VCaP (cell line): Measurements from ENCODE around the gene ATP2B3.

Source experiments
- H3K27ac ChIP-seq: fragments of 450-650 bp; 2 replicates; pipeline ENCODE4 v1.5.1; 2017
- TF ChIP-seq, protein P1 (sequence below): fragments of 450-650 bp; conservative IDR thresholded peaks from 2 replicates; pipeline ENCODE4 v1.5.1; 2017; ENCODE audit warnings: mild to moderate bottlenecking, moderate library complexity

ATP2B3 gene

DNA sequence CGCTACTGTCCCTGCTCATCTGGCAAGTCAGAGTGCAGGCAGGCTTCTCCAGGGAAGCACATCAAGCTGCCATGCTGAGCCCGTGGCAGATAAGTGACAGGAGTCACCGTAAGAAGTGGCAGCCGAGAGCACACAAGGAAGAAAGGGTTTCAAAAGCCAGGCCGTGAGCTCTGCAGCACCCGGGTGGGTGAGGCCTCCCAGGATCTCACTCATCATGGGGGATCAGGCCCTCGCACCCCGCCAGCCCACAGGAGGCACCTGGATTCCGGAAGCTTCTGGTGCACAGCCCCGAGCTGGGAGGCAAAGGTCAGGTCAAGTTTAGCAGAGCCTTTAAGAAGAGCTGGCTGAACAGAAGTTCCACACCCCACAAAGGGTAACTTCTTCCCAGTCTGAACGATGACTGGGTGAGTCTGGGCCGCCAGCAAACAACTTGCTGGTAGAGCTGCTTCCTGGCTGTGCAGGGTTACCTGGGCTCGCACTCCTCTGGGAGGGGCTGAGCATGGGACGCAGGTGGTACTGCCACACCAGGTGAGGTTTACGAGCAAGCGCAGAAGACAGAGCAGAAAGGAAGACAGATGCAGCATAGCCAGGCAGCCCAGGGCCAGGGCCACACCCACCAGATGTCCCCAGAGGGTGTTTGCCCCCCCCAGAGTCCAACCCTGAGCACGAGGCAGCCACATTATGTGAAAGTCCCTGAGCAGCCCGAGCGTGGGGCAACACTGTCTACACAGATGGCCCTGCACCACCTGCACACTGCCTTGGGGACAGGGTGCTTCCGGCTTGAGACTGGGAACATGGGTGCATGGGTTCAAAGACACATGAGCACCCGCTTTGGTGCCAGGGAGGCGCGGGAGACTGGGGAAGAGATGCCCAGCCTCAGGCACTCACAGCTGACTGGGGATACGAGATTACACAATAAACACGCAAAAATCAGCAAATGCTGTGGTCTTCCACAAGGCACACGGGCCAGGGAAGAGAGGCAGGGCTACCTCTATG, 73.8 kb downstream of the ATP2B3 start:
- H3K27ac ChIP-seq, result no peak overlapping the region
- TF ChIP-seq, protein P1, sequence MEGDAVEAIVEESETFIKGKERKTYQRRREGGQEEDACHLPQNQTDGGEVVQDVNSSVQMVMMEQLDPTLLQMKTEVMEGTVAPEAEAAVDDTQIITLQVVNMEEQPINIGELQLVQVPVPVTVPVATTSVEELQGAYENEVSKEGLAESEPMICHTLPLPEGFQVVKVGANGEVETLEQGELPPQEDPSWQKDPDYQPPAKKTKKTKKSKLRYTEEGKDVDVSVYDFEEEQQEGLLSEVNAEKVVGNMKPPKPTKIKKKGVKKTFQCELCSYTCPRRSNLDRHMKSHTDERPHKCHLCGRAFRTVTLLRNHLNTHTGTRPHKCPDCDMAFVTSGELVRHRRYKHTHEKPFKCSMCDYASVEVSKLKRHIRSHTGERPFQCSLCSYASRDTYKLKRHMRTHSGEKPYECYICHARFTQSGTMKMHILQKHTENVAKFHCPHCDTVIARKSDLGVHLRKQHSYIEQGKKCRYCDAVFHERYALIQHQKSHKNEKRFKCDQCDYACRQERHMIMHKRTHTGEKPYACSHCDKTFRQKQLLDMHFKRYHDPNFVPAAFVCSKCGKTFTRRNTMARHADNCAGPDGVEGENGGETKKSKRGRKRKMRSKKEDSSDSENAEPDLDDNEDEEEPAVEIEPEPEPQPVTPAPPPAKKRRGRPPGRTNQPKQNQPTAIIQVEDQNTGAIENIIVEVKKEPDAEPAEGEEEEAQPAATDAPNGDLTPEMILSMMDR, result no peak

DNA sequence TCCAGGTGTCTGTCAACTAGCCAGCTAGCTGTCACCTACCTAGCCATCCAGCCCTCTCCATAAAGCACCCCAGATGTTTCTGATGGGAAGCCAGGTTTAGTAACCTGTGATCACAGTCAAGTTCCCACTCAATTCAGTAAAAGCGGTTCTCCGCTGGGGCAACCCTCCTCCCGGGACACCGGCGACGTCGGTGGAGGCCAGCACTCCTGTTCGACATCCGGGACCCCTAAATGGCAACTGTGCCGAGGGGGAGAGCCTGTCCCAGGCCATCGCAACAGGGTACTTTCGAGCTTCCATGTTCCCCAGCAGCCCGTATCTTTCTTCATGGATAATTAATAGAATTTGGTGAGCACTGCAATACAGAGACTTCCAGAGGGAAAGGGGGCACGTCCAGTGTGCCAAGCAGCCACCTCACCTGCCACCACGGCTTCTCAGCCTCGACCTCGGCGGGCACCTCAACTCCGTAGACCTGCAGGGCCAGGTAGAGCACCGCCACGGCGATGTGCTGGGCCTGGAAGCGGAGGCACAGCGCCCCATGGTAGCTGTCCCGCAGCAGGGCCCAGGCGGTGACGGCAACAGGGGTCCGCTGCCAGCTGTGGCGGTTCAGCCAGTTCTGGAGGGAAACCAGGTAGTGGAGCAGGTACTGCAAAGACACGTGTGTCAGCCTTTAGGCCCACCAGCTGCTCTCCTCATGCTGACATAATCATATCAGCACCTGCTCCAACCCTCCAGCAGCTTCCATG, 74.8 kb downstream of the ATP2B3 start:
- TF ChIP-seq, protein P1, result no peak
- no peak overlapping the region for H3K27ac ChIP-seq

DNA sequence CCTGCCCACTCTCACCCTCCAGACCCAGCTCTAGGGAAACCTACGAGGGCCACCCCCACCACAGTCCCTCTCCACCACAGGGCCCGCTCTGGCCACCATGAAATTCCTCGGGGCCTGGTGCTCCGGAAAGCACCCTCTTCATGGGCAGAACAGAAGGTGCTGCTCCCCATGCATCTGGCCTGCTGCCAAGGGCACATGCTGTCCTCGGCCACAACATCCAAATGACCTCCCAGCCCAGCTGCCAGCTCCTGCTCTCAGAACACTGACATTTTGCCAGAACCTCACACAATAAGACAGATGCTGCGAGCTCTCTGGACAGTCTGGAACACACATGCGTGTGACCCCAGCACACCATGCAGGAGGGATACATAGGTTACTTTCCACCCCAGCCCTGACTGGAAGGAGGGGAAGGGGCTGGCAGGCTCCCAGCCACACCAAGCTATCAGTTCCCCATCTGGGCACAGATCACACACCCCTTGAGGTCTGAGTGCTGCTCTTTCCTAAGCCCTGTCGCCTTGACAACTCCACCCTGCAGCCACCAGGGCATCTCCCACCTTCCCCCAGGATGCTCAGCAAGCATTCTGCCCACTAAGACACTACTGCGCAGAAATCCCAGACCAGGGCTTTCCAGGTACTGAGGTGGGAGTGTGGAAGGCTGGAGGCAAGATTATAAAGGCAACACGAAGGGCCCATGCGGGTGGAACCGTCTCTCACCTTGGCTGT, 75.7 kb downstream of the ATP2B3 start:
- TF ChIP-seq, protein P1, result no peak
- H3K27ac ChIP-seq, result 0 out of 2 replicates have a peak overlapping the region, but pooled peaks have one; percentile 7

DNA sequence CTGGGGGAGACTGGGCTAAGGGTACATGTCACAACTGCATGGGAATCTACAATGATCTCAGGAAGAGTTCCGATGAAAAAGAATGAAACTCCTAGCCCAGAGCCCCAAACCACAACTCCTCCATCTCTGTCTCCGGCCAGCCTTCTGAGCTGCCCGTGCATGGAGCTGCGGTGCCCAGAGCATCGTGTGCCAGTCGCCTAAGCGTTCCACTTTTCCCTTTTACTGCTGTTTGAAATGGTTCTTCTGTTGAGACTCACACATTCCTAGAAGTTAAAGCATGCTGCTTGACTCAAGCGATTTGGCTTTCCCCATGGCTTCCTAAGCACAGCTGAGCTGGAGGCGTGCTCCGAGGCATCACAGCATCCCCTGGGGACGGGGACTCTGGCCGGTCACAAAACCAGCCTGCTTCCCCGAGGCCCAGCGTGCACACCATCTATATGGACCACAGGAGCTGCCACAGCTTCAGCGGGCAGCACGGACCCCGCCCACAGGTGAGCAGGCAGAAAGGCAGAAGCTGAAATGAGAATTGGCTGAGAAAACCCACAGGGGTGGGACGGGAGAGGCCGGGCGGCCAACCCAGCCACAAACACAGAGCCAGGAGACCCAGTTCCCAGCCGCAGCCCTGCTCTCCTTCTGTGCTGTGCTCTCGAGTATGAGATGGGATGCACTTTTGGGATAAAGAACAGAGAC, 76.5 kb downstream of the ATP2B3 start:
- TF ChIP-seq, protein P1, result no peak
- no peak overlapping the region for H3K27ac ChIP-seq

DNA sequence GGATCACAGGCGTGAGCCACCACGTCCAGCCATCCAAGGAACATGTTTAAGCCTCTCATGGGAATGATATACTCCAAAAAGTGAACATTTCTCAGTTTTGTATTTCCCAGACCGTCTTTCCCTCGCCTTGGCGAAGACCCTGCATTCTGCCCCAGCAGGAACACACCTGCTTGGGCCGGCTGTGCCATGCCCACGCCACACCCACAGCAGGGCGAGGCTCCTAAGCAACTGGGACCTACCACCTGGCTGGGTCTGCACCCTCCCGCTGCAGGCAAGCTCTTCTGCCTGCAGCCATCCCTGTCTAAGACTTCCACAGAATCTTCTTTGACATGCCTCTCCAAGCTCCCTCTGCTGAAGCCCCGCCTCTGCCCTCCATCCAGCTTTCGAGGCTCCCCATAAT, 77.9 kb downstream of the ATP2B3 start:
- TF ChIP-seq, protein P1, result no peak
- no peak overlapping the region for H3K27ac ChIP-seq

DNA sequence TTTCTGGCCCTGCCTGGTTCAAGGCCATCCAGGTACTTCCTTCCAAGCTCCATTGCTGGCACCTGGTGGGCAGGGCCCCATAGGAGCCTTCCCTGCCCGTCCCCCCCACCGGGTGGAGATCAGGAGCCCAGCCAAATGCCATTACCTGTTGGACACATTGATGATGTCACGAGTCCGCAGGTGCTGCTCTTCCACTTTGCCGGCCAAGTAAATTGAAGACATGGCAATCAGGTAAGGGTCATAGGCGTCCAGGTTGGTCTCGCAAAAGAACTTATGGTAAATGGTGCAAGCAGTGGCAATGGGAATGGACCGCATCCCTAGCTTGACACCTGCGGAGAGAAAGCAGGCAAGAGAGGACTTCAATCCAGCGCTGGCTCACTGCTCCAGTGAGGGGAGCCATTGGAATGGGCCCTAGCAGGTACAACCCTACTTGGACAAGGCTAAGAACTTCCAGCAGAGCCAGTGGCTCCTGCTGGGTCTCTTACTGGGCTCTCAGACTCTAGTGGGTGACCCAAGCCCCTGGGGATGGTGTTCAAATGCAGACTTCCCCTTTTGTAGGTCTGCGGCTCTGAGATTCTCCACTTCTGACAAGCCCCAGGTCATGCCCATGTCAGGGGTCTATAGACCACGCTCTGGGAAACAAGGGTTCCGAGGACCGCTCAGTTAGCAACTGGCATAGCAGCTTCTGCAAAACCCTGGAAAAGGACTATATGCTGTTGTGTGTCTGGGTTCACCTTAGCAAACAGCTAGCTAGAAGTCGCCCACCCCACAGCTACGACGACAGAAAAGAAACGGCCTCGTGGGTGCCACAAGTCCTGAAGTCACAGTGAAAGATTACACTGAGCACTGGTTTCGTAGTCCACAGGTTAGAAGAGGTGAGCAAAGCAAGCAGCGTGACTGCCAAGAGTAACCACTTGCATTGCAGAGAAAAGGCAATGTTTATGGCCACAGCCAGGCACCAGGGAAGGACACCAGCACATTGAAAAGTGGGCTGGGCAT, 78.7 kb downstream of the ATP2B3 start:
- H3K27ac ChIP-seq, result no peak overlapping the region
- TF ChIP-seq, protein P1, result no peak
